ENCODE results near the gene ZBTB49.

Gene ZBTB49

DNA sequence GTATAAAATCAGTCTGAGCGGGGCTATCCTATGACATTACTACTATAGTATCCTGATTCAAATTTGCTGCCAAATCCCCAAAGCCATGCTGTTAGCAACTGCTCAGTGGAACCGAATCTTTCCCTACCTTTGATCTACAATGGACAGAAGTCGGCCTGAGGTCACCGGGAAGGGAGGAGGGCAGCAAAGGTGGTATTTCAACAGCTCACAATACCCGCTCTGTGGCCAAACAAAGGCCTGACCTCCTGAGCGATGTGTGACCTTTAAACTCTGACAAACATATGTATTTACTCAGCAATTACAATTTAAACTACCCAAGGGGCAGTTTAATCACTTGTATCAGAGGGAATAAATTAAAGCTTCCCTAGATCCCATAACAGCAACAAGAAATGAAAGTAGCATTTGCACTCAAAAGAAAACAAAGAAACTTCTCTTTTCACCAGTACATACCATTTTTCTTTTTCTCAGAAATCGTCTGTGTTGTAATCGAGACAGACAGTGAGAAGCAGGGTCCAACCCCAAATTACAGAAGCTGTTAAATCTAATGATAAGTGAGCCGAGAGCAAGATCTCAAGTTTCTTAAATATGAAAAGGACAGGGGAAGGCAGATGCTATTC lies 30.5 kb upstream of the ZBTB49 start:
- TF ChIP-seq POLR2AphosphoS5 (IDR thresholded peaks at IDR 0.05; ENCODE audit: low read depth, low read length) (no peak), SIN3A (IDR thresholded peaks at IDR 0.05; ENCODE audit: borderline replicate concordance, insufficient read depth, low read length) (no peak), TAF1 (IDR thresholded peaks at IDR 0.05; ENCODE audit: borderline replicate concordance, insufficient read depth, low read length) (no peak), FOXP2 (optimal IDR thresholded peaks at IDR 0.05; ENCODE audit: borderline replicate concordance, extremely low read depth, extremely low read length, insufficient read depth) (no peak)
- TF ChIP-seq, protein P1, sequence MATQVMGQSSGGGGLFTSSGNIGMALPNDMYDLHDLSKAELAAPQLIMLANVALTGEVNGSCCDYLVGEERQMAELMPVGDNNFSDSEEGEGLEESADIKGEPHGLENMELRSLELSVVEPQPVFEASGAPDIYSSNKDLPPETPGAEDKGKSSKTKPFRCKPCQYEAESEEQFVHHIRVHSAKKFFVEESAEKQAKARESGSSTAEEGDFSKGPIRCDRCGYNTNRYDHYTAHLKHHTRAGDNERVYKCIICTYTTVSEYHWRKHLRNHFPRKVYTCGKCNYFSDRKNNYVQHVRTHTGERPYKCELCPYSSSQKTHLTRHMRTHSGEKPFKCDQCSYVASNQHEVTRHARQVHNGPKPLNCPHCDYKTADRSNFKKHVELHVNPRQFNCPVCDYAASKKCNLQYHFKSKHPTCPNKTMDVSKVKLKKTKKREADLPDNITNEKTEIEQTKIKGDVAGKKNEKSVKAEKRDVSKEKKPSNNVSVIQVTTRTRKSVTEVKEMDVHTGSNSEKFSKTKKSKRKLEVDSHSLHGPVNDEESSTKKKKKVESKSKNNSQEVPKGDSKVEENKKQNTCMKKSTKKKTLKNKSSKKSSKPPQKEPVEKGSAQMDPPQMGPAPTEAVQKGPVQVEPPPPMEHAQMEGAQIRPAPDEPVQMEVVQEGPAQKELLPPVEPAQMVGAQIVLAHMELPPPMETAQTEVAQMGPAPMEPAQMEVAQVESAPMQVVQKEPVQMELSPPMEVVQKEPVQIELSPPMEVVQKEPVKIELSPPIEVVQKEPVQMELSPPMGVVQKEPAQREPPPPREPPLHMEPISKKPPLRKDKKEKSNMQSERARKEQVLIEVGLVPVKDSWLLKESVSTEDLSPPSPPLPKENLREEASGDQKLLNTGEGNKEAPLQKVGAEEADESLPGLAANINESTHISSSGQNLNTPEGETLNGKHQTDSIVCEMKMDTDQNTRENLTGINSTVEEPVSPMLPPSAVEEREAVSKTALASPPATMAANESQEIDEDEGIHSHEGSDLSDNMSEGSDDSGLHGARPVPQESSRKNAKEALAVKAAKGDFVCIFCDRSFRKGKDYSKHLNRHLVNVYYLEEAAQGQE (IDR thresholded peaks at IDR 0.05; ENCODE audit: insufficient read depth in 1 of 2, low read depth in 2 of 2, low read length in 2 of 2): no peak

DNA sequence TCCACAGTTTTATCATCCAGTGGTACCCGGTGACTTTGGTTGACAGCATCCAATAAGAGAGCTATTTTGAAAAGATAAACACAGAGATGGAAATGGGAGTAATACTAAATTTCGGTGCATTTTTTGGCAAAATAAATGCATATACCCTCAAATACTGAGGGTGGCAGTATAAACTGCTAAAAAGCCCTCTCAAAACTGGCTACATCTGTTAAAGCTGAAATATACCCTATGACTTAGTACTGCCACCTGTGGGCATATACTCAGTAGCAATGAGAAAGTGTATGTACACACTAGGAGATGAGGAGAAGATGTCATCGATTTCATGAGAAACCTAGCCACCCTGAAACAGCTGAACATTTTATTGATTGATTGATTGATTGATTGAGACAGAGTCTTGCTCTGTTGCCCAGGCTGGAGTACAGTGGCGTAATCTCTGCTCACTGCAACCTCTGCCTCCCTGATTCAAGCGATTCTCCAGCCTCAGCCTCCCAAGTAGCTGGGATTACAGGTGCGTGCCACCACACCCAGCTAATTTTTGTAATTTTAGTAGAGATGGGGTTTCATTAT lies 29.8 kb upstream of the ZBTB49 start:
- TF ChIP-seq TAF1 (IDR thresholded peaks at IDR 0.05; ENCODE audit: borderline replicate concordance, insufficient read depth, low read length): no peak
- TF ChIP-seq POLR2AphosphoS5 (IDR thresholded peaks at IDR 0.05; ENCODE audit: low read depth, low read length): no peak
- TF ChIP-seq, protein P1 (IDR thresholded peaks at IDR 0.05; ENCODE audit: insufficient read depth in 1 of 2, low read depth in 2 of 2, low read length in 2 of 2): no peak
- TF ChIP-seq FOXP2 (optimal IDR thresholded peaks at IDR 0.05; ENCODE audit: borderline replicate concordance, extremely low read depth, extremely low read length, insufficient read depth): no peak
- no peak for TF ChIP-seq SIN3A (IDR thresholded peaks at IDR 0.05; ENCODE audit: borderline replicate concordance, insufficient read depth, low read length)

DNA sequence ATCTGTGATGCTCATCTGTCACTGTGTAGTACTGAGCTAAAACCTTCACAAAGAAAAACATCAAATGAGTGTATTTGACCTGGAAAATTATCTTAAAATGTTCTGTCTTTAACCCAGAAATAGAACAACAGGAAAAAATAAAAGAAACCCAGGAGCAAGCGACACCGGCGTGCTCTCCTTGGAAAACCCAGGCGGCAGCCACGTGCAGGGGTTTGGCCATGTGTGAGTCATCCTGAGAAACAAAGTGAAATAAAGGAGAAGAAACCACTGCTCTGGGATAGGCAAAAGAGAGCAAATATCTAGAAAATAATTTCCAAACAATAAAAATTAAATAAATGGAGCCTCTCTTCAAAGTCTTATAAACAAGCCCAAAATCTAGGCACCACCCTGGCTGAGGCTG lies 22.1 kb upstream of the ZBTB49 start:
- no peak for TF ChIP-seq TAF1 (IDR thresholded peaks at IDR 0.05; ENCODE audit: borderline replicate concordance, insufficient read depth, low read length)
- no peak for TF ChIP-seq POLR2AphosphoS5 (IDR thresholded peaks at IDR 0.05; ENCODE audit: low read depth, low read length)
- TF ChIP-seq, protein P1 (IDR thresholded peaks at IDR 0.05; ENCODE audit: insufficient read depth in 1 of 2, low read depth in 2 of 2, low read length in 2 of 2): no peak

DNA sequence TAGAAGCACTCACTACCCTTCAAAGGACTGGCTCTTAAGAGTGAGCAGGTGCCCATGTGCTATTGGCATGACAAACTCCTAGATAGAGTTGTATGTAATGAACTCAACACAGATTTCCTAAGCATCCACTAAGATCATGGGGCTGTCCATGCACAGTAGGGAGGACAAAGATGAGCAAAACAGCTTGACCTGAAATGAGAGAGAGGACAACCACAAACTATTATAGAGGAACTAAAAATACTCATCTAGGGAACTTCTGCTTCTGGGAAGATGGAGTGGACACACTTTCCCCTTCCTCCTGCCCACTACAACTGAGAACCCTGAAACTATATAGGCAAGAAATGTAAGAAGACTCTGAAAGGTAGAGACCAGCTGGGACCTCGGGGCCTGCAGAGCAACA lies 21.3 kb upstream of the ZBTB49 start:
- TF ChIP-seq SIN3A (IDR thresholded peaks at IDR 0.05; ENCODE audit: borderline replicate concordance, insufficient read depth, low read length) (no peak), POLR2AphosphoS5 (IDR thresholded peaks at IDR 0.05; ENCODE audit: low read depth, low read length) (no peak), FOXP2 (optimal IDR thresholded peaks at IDR 0.05; ENCODE audit: borderline replicate concordance, extremely low read depth, extremely low read length, insufficient read depth) (no peak), TAF1 (IDR thresholded peaks at IDR 0.05; ENCODE audit: borderline replicate concordance, insufficient read depth, low read length) (no peak)
- TF ChIP-seq, protein P1 (IDR thresholded peaks at IDR 0.05; ENCODE audit: insufficient read depth in 1 of 2, low read depth in 2 of 2, low read length in 2 of 2): no peak
